HG02678 (cell line): ENCODE data around the gene CBFA2T2.

Source experiments
- ATAC-seq: cut with Tn5 transposase; IDR thresholded peaks from one replicate; pipeline ENCODE4 v1.9.1; 2021; ENCODE audit warnings: mild to moderate bottlenecking, moderate library complexity; ENCODE audit not compliant: unreplicated experiment

The CBFA2T2 gene

DNA sequence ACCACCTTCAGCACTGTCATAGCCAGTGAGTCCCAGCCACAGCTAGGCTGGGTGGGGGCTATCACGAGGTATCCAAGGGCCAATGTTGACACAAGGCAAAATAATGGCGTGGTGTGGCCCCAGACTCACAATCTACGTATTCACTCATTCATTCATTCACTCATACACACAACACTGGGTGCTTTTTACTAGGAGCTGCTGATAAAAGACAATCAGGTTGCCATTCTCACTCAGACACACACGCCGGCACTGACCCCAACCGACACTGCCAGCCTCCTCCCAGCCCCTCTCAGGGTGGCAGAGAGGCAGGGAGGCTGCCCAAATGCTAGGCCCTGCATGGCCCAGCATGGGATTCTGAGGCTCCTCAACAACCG, 170.8 kb downstream of the CBFA2T2 start:
- ATAC-seq: no peak

DNA sequence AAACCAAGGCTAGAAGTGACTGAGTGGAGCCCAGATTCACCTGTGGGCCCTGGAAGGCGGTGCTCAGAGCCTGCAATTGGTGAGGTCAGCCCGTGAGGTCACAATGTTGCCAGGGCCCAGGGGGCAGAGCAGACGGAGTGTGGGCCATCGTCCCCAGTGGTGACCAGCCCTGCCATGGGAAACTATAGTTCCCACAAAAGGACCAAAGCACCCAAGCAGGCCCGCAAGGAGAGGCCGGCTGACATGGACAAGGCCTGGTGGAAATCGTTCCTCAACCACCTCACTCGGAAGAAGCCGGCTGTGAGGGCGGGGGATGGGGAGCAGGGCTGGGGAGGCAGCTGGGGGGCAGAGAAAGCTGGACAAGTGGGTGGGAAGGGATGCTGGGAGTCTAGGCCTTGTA, 172.3 kb downstream of the CBFA2T2 start, which contains the start of gene C20orf144:
C20orf144 (plus strand) TSS at position 156 of the 400 bp plus-strand sequence; CDS start at position 175, 19 bp downstream.
- ATAC-seq: no peak

GRCh38 chr20:33663161-33664084, 173.5 kb downstream of the CBFA2T2 start:
- ATAC-seq: peak; percentile 49

GRCh38 chr20:33664085-33664761, 174.3 kb downstream of the CBFA2T2 start:
- no peak for ATAC-seq

- ATAC-seq: no peak
Observed at GRCh38 chr20:33664762-33665144, 174.9 kb downstream of the CBFA2T2 start.

DNA sequence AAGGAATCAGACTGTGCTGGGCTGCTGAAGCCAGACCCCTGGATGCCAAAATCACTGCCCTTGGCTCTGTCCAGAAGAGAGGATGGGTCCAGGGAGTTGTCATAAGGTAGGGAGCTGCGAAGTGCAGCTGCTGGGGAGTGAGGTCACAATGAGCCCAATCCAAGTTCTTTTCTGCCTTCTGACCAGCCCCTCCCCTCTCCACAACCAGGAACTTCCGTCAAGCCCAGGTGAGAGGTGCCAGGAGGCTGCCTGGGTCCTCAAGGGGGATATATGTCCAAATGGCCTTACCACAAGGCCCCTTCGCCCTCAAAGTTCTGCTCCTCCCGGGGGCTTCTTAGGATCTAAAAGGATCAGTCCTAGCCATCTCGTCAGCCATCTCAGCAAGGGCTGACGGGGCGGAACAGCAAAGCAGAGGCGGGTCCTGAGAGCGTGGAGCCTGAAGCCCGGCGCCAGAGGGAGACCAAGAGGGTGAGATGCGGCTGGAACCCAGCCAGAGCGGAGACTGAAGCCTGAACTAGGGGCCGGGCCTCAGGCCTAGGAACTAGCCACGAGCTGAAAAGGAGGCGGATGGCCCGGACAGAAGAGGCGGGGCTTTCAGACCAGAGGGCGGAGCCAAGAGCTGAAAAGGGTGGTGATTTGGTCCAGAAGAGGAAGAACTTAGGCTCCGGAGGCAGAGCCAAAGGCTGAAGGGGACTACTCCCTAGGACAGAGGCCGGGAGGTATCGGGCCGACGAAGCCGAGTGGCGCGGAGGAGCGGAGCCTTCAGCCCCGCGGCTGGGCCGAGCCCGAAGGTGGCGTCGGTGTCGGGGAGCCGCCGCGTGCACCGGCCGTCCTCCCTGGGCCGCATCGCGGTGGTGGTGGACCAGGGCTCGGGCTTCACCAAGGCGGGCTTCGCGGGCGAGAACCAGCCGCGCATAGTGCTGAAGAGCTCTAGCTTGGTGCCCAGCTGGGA, 176.7 kb downstream of the CBFA2T2 start, which contains the start of gene ACTL10:
ACTL10 (plus strand) TSS at position 651 of the 952 bp plus-strand sequence. CDS start 555 bp downstream, outside the sequence.
- ATAC-seq: peak; percentile 72

DNA sequence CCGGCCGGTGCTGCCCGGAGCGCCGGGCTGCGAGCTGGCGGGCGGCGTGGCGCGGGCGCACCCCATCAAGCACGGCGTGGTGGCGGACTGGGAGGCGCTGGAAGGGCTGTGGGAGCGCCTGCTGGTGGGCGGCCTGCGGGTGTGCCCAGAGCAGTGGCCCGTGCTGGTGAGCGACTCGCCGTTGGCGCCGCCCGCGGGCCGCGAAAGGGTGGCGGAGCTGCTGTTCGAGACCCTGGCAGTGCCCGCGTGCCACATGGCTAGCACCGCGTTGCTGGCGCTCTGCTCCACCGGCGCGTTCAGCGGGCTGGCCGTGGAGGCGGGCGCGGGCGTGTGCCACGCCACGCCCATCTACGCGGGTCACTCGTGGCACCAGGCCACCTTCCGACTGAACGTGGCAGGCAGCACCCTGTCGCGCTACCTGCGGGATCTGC, 177.4 kb downstream of the CBFA2T2 start:
- peak; percentile 11 for ATAC-seq

DNA sequence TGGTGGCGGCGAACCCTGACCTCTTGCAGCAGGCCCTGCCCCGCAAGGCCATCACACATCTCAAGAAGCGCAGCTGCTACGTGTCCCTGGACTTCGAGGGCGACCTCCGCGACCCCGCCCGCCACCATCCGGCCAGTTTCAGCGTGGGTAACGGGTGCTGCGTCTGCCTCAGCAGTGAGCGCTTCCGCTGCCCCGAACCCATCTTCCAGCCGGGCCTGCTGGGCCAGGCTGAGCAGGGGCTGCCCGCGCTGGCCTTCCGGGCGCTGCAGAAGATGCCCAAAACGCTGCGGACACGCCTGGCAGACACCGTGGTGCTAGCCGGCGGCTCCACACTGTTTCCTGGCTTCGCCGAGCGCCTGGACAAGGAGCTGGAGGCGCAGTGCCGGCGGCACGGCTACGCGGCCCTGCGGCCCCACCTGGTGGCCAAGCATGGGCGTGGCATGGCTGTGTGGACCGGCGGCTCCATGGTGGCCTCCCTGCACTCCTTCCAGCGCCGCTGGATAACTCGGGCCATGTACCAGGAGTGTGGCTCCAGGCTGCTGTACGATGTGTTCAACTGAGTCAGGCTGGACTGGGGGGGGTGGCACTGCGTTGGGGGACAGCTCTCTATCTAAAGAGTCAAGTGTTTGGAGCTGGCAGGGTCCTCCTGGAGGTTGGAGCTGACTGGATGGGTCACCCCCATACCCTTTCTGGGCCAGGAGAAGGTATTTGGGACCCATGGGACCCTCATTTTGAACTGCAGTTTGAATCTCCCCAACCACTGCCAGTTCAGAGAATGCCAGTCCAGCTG, 178.0 kb downstream of the CBFA2T2 start:
- ATAC-seq: peak; percentile 39

- no peak for ATAC-seq
Observed at GRCh38 chr20:33668466-33669155, 178.7 kb downstream of the CBFA2T2 start.

DNA sequence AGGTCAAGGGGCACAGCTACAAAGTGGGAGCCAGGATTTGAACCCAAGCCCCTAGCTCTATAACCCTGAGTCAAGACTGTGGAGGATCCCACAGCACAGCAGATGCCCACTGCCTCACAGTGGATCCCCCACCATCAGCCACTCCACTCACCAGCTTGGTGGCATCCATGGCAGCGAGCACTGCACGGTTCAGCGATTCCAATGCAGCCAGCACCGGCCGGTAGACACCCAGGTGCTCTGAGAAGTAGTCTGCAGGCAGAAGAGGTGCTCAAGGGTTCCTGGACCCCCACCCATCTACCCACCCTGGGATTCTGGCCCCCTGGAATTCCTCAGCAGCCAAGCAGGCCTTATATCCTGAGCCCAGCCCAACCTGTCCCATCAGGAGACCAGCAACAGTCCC, 179.3 kb downstream of the CBFA2T2 start:
- no peak for ATAC-seq

- no peak for ATAC-seq
Observed at GRCh38 chr20:33669873-33670640, 180.2 kb downstream of the CBFA2T2 start.

DNA sequence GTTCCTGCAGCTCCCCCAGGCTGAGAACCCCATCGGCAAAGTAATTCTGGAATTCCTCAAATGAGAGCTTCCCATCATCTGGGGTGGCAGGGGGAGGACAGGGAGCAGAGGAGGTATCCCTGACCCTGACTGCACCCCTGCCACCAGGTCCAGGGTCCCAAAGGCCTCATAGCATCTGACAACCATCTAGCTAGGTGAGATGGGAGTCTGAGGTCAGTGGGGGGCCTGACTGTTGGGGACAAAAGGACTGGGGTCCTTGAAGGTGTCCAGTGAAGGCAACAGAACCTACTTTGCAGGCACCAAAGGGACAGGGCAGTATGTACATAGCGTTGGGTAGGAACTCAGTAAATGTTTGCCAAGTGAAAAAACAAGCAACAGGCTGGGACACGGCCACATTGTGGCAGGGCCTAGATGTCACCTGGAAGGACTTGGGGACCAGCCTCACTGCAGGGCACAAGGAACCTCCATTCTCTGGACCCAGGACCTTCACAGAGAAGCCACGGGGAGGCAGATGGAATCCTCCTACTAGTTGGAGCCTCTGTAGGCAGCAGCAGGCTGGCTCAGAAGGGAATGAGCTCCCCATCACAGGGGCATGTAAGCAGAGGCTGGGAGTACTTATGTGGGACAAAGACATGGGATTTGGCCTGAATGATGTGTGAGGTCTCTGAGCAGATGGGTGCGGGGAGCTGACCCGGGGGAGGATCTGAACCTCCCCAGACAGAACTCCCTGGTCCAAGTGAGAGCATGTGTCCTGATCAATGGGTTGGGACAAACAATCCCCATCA, 181.0 kb downstream of the CBFA2T2 start:
- ATAC-seq: no peak

DNA sequence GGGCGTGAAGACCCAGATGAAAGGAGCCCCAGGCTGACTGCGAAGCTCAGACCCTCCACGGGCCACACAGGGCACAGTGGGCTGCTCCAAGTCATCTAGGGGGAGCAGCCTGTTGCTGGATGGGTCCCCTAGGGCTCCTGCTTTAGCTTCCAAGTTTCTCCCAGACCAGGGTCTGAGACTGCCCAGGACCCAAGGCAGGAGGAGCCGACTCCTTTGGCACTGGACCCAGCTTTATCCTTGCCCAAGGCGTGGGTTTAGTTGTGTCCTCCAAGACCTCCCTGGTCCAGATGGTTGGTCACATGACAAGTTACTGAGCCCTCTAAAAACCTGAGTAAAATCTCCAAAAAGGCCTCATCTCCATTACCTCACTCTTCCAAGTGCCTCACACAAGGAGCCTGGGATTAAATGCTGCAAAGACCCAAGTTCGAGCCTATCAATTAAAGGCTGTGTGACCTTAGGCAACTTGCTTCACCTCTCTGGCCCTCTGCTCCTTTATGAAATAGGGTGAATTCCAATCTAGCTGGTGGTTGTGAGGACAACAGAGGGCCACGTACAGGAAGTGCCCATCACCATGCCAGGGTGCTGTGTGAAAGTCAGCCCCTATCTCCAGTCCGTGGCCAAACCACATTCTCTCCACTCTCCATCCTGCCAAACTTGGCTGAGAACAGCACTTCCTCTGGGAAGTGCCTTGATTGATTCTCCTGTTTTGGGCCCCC, 181.8 kb downstream of the CBFA2T2 start:
- no peak for ATAC-seq

DNA sequence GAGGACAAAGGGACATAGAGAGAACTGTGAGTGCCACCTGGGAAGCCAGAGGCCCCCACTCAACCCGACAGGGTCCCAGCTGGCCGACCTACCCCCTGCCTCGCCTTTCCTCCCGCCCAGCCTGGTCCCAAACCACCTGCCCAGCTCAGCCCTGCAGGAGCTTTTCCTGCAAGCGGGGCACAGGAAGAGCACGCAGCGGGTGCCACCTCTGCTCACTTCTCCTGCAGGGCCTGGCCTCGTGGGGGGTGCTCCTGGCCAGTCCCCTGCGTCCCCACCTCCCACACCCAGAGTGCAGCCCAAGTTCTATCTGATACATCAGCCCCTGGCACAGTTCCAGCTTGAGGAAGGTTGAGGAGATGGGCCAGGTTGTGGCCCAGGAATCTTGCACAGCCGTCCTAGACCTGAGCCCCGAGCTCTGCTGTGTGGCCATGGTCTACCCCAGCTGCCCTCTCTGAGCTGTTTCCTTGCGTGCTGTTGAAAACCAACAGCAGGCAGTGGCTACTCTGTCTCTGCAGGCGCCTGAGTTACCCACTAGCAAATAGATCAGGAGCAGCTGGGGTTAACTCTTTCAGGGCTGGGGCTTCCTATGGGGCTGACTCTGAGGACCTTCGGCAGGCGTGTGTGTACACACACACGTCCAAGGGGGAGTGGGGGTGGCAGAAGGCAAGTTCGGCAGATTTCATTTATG, 182.7 kb downstream of the CBFA2T2 start:
- no peak for ATAC-seq

- no peak for ATAC-seq
Observed at GRCh38 chr20:33673114-33673409, 183.2 kb downstream of the CBFA2T2 start.

DNA sequence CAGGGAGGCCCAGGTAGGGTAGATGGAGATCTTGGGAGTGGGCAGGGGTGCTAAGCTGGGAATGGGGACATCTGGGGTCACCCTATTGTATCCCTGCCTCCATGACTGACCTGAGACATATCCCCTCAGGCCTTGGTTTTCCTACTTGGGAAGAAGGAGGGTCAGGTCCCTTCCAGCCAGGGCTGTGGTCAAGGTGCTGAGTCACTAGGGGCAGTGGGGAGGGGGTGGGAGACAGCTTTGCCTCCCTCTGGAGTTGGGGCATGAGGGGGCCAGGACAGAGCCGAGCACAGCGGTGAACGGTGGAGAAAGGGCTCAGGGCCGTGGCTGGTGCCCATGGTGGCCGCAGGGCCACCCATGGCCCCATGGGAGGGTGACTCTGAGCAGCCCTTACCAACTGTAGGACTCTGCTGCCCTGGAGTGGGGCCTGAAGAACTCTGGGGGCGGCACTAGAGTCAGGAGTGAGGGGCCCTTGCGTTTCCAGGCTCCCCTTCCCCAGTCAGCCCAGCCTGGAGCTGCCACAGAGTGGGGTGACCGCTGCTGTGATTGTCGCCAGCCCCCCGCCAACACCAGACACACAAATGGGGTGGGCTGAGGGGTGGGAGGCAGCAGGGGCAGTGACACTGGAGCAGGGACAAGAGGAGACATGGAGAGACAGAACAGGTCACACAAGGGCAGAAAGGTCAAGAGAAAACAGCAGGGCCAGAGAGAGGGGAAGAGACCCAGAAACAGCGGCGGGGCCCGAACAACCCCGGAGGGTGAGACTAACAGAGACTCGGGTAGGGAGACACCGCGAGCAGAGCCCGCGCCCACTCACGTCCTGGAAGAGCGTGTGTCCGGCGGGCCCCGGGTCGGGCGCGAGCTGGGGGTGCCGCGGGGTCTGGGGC, 183.8 kb downstream of the CBFA2T2 start:
- ATAC-seq: no peak
